Type B pancreatic cell (in vitro differentiated cells): ENCODE measurements around the gene FOXO4. TPM values are rescaled to one million over a fixed set of nuclear protein-coding genes. Genes with fewer than 3 reads are reported as not detected.
A peak's percentile ranks its signal among the peaks of the same experiment; 100 is the strongest.

Experiments used
- DNase-seq: peaks from one replicate; pipeline ENCODE4 v3.0.0; 2021; ENCODE audit warnings: mixed read lengths; ENCODE audit not compliant: unreplicated experiment; ENCODE audit errors: extremely low spot score
- H3K27ac Mint-ChIP-seq: 2 replicates; pipeline ENCODE4 v1.8.0; 2021; ENCODE audit warnings: mild to moderate bottlenecking, mixed read lengths
- H3K27me3 Mint-ChIP-seq: 2 replicates; pipeline ENCODE4 v1.8.0; 2021; ENCODE audit warnings: mixed read lengths
- H3K36me3 Mint-ChIP-seq: 2 replicates; pipeline ENCODE4 v1.8.0; 2021; ENCODE audit warnings: mixed read lengths
- H3K4me1 Mint-ChIP-seq: one replicate; pipeline ENCODE4 v1.8.0; 2021; ENCODE audit warnings: mixed read lengths; ENCODE audit not compliant: unreplicated experiment
- H3K4me3 Mint-ChIP-seq: 2 replicates; pipeline ENCODE4 v1.8.0; 2021; ENCODE audit warnings: mild to moderate bottlenecking, mixed read lengths
- H3K9me3 Mint-ChIP-seq: 2 replicates; pipeline ENCODE4 v1.8.0; 2021; ENCODE audit warnings: mixed read lengths
- total RNA-seq: library from RNA; stranded (reverse); gene quantifications from 2 replicates; pipeline ENCODE4 v1.2.1, GENCODE V29; 2021; ENCODE audit warnings: low replicate concordance
- TF ChIP-seq, protein P1 (sequence below): fragments of 200-600 bp; sonication (generic); conservative IDR thresholded peaks from 2 replicates; pipeline ENCODE4 v1.5.0; 2021; ENCODE audit warnings: antibody characterized with exemption, mild to moderate bottlenecking

FOXO4 gene
- total RNA-seq, 1 donor from 2014 or later, result 18.8 TPM

DNA sequence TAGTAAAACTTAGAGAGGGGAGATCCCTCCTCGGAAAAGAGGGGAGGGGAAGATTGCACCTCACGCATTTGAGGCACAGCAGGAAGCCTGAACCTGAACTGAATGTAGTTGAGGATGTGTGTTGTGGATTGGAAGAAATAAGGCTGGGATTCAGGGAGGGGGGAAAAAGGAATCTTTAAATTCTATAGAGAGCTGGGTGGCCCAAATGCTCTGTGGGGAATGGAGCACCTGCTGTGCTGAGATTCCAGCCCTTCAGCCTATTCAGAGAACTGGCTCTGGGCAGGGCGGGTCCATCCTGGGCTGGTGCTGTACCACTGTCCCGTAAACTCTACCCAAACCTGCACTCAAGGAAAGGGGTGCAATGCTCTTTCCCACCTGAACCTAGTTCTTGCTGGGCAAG lies 4.1 kb downstream of the FOXO4 start:
- no peaks in the 10 kb centered on the region for H3K9me3 Mint-ChIP-seq
- no peaks in the 10 kb centered on the region for H3K27me3 Mint-ChIP-seq
- H3K36me3 Mint-ChIP-seq, result no peaks in the 10 kb centered on the region
- H3K4me1 Mint-ChIP-seq, result peaks cover 18% of the 10 kb centered on the region
- no peak overlapping the region for H3K4me3 Mint-ChIP-seq
- H3K27ac Mint-ChIP-seq, result no peak overlapping the region
- no peak for DNase-seq
- TF ChIP-seq, protein P1, sequence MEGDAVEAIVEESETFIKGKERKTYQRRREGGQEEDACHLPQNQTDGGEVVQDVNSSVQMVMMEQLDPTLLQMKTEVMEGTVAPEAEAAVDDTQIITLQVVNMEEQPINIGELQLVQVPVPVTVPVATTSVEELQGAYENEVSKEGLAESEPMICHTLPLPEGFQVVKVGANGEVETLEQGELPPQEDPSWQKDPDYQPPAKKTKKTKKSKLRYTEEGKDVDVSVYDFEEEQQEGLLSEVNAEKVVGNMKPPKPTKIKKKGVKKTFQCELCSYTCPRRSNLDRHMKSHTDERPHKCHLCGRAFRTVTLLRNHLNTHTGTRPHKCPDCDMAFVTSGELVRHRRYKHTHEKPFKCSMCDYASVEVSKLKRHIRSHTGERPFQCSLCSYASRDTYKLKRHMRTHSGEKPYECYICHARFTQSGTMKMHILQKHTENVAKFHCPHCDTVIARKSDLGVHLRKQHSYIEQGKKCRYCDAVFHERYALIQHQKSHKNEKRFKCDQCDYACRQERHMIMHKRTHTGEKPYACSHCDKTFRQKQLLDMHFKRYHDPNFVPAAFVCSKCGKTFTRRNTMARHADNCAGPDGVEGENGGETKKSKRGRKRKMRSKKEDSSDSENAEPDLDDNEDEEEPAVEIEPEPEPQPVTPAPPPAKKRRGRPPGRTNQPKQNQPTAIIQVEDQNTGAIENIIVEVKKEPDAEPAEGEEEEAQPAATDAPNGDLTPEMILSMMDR, result no peak

DNA sequence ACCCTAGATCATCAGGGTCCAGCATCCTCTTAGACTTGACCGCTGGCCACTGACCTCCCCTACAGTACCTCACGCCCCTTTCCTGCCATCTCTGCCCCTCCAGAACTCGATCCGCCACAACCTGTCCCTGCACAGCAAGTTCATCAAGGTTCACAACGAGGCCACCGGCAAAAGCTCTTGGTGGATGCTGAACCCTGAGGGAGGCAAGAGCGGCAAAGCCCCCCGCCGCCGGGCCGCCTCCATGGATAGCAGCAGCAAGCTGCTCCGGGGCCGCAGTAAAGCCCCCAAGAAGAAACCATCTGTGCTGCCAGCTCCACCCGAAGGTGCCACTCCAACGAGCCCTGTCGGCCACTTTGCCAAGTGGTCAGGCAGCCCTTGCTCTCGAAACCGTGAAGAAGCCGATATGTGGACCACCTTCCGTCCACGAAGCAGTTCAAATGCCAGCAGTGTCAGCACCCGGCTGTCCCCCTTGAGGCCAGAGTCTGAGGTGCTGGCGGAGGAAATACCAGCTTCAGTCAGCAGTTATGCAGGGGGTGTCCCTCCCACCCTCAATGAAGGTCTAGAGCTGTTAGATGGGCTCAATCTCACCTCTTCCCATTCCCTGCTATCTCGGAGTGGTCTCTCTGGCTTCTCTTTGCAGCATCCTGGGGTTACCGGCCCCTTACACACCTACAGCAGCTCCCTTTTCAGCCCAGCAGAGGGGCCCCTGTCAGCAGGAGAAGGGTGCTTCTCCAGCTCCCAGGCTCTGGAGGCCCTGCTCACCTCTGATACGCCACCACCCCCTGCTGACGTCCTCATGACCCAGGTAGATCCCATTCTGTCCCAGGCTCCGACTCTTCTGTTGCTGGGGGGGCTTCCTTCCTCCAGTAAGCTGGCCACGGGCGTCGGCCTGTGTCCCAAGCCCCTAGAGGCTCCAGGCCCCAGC lies 5.2 kb downstream of the FOXO4 start:
- no peak for DNase-seq
- TF ChIP-seq, protein P1, result peak; percentile 18
- Mint-ChIP-seq H3K36me3 (no peaks in the 10 kb centered on the region), H3K9me3 (no peaks in the 10 kb centered on the region), H3K27me3 (no peaks in the 10 kb centered on the region), H3K4me3 (no peak overlapping the region), H3K4me1 (peaks cover 18% of the 10 kb centered on the region), H3K27ac (peak overlapping the region; percentile 36)

DNA sequence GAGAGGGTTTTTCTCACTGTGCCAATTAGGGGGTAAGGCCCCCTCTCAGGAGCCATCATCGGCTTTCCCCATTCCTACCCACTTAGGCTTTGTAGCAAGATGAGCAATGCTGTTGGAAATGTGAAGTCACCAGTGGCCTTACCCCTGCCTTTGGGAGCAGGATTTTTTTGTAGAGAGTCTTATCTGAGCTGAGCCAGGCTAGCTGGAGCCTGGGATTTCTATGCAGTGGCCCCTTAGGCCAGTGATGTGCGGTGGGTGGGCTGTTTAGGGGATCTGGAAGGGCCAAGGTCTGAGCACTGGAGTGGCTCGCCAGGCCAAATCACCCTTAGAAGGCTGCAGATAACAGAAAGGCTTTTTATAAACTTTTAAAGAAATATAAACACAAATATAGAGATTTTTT lies 6.6 kb downstream of the FOXO4 start:
- H3K27me3 Mint-ChIP-seq, result no peaks in the 10 kb centered on the region
- peaks cover 21% of the 10 kb centered on the region for H3K4me1 Mint-ChIP-seq
- H3K4me3 Mint-ChIP-seq, result peak overlapping the region; percentile 52
- no peak for DNase-seq
- H3K36me3 Mint-ChIP-seq, result no peaks in the 10 kb centered on the region
- H3K27ac Mint-ChIP-seq, result no peak overlapping the region
- H3K9me3 Mint-ChIP-seq, result no peaks in the 10 kb centered on the region
- TF ChIP-seq, protein P1, result no peak

DNA sequence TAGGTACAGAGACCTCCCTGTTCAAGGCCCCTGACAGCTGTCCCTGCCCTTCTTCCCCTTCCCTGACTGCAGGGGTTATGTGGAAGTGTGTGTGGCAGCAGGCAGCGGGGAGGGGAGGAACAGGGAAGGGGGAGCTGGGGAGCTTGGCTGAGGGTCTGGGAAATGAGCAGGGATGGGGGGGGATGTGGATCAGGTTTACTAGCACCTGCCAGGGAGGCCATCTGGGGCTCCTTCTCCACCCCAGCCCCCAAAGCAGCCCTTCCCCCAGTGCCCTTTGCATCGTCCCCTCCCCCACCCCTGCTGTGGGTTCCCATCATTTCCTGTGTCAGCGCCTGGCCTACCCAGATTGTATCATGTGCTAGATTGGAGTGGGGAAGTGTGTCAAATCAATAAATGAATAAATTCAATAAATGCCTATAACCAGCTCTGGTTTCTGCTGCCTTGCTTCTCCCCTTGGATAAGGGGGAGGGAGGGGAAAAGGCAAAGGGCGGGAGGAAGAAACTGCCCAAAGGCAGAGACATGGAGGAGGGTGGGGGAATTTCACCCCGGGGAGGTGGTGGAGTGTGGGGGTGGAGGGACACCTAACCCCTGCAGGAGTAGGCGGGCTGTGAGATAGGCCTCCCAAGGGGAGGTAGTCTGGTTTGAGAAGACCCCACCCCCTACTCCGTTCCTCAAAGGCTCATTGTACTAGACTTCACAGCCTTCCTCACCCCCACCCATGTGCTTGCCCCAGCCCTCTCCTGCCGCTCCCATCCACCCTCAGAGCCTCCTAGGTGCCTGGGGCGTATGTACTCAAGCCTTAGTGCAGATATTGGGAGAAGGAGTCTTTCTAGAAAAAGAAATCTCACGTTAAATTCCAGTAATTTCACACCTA lies 7.7 kb downstream of the FOXO4 start:
- Mint-ChIP-seq H3K27ac (peak overlapping the region; percentile 62), H3K4me3 (peak overlapping the region; percentile 67), H3K4me1 (peaks cover 28% of the 10 kb centered on the region), H3K9me3 (no peaks in the 10 kb centered on the region), H3K27me3 (no peaks in the 10 kb centered on the region), H3K36me3 (no peaks in the 10 kb centered on the region)
- DNase-seq, result no peak
- TF ChIP-seq, protein P1, result no peak

DNA sequence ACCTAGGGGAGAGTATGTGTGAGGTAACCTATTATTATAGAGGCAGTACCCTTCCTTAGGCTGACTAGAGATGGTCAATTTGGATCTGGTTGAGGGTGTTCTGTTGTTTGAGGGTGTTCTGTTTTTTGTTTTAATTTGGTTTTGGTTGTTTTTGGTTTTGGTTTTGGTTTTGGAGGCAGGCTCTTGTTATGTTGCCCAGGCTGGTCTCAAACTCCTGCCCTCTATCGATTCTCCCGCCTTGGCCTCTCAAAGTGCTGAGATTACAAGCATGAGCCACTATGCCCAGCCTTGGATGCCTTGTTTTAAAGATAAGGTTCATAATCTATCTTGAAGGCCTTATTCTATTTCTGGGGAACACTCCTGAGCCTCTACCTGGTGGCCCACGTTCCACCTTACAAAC lies 10.0 kb downstream of the FOXO4 start:
- no peaks in the 10 kb centered on the region for H3K36me3 Mint-ChIP-seq
- TF ChIP-seq, protein P1, result no peak
- H3K27me3 Mint-ChIP-seq, result no peaks in the 10 kb centered on the region
- no peak for DNase-seq
- no peak overlapping the region for H3K27ac Mint-ChIP-seq
- H3K9me3 Mint-ChIP-seq, result no peaks in the 10 kb centered on the region
- peaks cover 31% of the 10 kb centered on the region for H3K4me1 Mint-ChIP-seq
- H3K4me3 Mint-ChIP-seq, result no peak overlapping the region
